NCI-H2081 treated with DMSO at 0.1 percent for 48 hours (cell line): ENCODE results near the gene MYL2.

Source experiments
- DNase-seq: peaks from one replicate; lab custom pipeline; 2025; lab: John Stamatoyannopoulos, UW

Gene MYL2

DNA sequence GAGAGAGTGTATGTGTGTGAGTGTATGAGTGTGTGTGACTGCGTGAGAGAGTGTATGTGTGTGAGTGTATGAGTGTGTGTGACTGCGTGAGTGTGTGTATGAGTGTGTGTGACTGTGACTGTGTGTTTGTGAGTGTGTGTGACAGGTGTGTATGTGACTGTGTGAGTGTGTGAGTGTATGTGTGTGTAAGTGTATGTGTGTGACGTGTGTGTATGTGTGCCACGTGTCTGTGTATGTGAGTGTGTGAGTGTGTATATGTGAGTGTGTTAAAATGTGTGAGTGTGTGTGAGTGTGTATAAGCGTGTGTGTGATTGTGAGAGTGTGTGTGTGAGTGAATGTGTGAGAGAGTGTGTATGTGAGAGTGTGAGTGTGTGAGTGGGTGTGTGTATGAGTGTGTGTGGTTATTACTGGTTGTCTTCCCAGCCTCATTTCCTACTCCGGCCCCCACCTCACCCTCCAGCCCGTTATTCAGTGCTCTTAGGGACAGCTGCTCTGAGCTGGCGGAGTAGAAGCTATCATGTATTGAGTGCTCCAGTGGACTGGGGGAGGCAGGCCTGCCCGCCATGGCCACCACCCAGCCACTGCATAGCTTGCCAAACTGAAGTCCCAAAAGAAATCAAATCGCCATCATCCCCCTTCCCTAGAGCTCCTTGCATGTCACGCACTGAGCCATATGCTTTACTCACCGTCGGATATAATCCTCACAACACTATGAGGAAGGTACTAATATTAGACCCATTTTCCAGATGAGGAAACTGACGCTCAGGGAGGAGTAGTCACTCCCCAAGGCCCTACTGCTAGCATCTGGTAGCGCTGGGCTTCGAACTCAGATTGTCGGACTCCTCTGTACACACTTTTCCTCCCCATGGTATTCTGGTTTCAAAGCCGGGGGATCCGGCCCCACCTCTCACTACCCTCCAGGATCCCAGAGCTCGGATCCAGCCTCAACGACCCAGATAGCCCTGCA is 10.3 kb upstream of the MYL2 start:
- DNase-seq = no peak

DNA sequence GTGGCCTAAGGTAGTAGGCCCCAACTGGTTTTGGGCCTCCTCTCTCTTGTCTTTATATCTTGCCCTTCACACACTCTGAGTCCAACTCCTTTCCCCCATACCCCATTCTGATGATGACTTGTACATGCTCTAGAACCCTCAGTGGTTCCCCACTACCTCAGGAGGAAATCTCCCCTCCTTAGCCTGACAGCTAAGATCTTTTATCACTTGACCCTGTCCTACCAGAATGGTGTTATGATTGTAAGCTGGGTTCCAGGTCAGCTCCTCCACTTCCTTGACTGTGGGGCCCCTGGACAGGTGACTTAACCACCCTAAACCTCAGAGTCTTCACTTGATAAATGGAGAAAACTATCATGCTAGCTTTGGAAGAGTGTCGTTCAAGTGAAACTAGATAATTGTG is 9.4 kb upstream of the MYL2 start:
- no peak for DNase-seq

DNA sequence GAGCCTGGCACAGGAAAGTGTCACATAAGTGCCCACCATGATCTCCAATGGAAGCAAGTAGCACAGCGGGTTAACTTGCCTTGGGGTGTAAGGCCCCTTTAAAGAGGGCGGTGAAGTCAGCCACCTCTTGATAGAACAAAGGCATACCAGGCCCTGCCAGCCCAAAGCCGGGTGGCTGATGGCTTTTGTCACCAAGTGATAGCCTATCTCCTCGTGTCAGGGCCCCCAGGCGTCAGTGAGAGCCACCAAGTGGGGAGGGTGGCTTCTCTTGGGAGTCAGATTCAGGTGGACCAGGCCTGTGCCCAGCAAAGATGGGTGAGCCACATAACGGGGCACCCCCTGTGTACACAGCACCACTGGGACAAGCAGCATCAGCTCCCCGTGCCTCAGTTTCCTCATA is 8.3 kb upstream of the MYL2 start:
- DNase-seq = no peak

DNA sequence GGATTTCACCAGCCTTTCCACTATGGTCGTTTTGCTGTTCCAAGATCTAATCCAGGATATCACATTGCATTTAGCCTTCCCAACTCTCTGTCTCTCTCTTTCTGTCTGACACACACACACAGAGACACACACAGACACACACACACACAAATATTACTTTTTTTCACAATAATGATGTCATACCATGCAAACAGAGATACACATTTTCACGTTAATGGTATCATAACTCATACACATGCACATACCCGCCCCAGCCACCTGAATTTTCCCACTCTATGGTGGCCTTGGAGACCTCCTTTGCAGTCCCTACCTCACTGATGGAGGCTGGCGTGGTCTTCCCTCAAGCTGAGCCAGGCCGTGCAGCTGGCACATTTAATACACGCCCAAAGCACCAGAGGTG is 7.2 kb upstream of the MYL2 start:
- DNase-seq = no peak

DNA sequence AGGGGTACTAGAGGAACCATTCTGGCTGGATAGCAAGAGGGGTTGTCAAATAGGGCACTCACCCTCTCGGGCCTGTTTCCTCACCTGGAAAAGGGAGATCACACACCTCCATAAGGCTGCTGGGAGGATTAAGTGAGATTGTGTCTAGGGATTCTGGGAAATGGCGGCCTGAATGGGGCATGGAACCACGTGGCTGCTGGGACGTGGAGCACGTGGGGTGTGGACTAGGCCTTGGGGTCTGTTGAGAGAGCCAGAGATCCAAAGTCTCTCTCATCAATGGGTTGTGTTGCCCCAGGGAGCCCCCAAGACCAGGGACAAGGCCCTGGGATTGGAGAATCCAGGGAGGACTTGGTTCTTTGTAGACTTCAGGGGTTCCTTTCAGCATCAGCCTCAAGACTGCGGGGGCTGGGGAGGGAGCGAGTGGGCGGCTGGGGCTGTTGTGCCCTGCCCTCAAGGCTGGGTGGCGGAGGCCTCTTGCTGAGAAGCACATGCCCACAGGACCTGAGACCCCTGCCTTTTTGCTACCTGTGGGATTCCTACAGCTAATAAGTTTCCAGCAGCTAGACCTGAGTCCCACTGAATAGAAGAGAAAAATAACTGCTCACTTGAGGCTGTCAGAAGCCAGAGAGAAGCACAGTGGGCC is 3.4 kb upstream of the MYL2 start:
- DNase-seq = no peak

DNA sequence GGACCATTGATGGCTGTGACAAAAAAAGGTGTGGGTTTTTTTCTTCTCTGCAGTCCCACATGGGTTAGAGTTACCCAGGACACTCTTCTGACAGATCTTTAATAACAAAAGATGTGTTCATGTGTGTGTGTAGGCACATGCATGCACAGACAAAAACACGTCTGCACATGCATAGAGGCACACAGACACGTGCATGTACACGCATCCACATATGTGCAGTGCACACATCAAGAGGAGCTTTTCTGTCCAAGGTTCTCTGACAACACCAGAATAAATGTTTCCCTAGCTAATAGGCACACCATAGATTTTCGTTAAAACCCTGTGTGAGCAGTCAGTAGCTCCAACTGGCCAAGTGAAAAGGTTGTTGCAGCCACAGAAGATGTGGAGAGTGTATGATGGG is 2.8 kb upstream of the MYL2 start:
- no peak for DNase-seq

DNA sequence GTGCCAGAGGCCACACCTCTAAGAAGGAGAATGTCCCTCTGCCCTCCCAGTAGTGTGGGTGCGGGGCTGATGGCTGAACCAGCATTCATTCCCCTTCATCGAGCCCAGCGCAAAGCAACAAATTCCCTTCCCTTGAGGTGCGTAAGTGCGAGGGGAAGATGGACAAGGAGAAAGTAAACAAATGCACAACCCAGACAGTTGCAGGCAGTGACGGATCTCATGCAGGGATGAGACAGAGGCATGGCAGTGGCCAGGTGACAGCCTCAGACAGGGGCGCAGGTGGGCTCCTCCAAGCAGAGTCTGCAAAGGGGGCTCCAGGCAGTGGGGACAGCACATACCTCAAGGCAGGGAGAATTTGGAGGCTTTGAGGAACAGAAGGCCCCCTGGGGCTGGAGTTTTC is 2.3 kb upstream of the MYL2 start:
- DNase-seq = no peak

DNA sequence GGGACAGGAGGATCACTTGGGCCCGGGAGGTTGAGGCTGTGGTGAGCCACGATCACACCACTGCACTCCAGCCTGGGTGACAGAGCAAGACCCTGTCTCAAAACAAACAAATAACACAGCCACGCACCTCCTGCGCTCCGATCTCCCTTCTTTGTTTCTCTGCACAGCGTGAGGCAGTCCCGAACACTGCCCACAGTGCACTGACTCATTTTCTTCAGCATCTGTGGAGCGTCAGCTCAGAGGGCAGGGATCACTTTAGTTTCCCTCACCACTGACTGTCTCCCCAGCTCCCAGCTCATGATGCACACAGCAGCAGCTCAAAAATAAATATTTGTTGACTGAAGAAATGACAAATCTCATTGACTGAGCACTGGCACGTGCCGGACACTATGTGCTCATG is 883 bp upstream of the MYL2 start:
- no peak for DNase-seq

DNA sequence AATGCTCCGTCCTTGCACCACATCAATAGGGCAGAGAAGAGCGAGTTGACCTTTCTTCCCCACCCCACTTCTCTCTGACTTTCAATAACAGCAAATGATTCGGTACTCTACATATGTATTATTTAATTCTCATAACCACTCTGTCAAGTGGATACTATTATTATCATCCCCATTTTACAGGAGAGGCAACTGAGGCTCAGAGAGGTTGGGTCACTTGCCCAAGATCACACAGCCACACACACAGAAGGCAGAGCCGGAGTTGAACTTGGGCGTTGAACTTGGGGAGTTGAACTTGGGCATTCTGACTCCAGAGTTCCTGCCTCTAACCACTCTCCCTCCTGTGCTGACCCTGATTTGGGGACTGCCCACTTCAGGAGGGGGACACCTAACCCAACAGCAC is 659 bp downstream of the MYL2 start:
- no peak for DNase-seq

DNA sequence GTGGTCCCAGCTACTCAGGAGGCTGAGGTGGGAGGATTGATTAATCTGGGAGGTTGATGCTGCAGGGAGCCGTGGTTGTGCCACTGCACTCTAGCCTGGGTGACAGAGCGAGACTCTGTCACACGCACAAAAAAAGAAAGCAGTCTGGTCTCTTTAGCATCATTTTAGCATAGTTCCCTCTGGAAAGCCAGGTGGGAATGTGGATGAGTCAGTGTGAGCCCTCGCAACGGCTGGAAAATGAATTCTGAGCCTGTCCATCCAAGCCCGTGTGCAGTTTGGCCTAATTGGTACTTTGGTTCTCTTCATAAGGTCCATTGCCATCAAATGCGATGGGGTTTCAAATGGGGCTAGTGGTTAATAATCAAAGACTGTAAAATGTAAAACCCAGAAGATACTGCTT is 2.4 kb downstream of the MYL2 start:
- no peak for DNase-seq

DNA sequence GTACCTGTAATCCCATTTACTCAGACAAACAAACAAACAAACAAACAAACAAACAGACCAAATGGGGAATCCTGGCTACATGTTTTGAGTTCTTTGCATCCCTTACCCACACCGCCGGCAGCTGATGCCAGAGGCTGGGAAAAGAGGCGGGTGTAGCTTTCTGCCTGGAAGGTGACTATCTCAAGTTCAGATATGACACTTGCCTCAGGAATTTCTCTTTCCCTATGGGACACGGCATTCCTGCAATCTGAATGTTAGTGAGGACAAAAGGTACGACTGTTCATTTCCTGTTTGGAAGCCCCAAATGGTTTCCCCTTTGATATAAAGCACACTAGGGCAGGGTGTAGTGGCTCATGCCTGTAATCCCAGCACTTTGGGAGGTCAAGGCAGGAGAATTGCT is 2.9 kb downstream of the MYL2 start:
- DNase-seq = no peak

DNA sequence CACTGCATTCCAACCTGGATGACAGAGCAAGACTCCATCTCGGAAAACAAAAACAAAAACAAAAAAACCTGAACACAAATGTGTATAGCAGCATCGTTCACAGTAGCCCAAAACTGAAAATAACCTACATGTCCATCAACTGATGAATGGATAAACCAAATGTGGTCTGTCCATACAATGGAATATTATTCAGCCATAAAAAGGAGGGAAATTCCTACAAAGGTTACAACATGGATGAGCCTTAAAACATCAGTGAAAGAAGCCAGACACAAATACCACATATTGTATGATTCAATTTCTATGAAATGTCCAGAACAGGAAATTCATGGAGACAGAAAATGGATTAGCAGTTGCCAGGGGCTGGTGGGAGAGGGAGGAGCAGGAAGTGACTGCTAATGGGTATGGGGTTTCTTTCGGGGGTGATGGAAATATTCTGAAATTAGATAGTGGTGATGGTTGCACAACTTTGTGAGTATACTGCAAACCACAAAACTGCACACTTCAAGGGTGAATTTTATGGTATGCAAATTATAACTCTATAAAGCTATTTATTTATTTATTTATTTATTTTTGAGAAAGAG is 4.0 kb downstream of the MYL2 start:
- DNase-seq = no peak

DNA sequence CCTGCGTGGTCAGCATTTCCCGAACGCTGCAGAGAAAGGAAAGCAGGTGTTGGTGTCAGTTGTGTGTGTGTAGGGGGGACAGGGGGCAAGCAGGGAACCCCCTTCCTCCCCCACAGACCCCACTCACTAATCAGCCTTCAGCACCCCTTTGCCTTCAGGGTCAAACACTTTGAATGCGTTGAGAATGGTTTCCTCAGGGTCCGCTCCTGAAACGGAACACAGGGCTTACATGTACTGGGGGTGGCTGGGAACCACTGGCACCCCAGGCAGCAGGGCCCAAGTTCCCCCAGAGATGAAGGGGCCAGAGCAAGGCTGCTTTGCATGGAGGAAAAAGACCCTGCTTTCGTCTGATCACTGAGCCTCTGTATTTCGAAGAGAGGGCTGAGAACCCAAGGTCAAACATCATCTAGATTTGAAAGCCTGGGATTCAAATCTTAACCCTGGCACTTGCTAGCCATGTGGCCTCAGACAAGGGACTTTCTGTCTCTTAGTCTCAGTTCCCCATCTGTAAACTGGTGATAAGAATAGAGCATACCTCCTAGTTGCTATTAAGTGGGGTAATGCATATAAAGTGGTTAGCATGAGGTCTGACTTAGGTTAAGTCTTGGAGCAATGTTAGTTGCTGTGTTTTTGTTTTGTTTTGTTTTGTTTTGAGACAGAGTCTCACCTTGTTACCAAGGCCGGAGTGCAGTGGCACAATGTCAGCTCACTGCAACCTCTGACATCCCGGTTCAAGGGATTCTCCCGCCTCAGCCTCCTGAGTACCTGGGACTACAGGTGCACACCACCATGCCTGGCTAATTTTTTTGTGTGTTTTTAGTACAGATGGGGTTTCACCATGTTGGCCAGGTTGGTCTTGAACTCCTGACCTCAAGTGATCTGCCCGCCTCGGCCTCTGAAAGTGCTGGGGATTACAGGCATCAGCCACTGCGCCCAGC is 7.0 kb downstream of the MYL2 start:
- DNase-seq = no peak

DNA sequence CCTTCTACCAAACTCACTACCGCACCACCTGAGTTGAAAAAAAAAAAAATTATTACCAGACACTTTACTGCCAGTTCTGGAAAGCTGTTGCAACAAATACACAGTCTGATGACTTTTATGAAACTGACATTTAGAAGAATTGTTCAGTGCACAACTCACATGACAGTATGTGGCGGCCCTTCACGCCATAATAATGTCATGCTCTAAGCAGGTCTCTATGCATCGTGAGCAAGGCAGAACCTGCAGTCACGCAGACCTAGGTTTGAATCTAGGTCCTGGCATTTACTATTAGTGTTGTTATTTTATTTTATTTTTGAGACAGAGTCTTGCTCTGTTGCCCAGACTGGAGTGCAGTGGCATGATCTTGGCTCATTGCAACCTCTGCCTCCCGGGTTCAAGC is 8.1 kb downstream of the MYL2 start:
- no peak for DNase-seq

DNA sequence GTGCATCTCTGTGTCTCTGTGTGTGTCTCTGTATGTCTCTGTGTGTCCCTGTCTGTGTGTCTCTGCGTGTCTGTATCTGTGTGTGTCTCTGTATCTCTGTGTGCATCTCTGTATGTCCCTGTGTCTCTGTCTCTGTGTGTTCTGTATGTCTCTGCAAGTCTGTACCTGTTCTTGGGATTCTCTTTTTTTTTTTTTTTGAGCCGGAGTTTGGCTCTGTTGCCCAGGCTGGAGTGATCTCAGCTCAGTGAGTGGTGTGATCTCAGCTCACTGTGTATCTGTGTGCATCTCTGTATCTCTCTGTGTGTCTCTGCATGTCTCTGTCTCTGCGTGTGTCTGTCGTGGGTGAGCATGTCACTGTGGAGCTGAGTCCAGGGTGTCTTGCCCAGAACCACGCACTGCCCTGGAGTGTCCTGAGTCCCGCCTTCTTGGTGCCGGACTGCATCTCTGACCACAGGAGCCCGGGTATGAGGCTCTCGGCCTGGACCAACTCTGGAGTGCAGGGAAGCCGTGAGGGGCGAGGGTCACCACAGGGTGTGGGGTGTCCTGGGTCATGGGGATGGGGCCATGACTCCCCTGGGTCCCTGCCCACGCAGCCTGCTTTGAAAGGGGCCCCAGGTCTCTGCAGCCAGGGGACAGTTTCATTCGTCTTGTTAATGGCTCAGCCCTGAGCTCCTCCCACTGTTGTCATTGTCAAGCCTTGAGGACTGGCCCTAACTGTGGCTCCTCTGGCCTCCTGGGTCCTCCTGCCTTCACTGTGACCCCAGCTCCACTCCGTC is 11.8 kb downstream of the MYL2 start:
- no peak for DNase-seq

DNA sequence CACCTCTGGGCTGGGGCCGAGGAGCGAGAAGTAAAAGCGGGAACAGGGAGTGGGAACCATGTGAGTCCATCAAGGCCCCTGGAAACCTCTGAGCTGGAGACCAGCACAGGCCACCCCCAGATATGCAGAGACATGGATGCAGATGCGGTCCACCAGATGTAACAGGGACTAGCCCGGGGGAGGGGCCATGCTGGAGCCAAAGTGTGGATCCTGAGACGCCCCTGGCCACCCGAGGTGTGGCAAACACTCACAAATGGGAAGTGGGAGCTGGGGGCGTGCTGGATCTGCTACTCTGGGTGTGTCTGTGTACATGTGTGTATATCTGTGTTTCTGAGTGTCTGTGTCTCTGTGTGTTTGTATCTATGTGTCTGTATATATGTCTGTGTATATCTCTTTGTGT is 12.8 kb downstream of the MYL2 start:
- DNase-seq = no peak

DNA sequence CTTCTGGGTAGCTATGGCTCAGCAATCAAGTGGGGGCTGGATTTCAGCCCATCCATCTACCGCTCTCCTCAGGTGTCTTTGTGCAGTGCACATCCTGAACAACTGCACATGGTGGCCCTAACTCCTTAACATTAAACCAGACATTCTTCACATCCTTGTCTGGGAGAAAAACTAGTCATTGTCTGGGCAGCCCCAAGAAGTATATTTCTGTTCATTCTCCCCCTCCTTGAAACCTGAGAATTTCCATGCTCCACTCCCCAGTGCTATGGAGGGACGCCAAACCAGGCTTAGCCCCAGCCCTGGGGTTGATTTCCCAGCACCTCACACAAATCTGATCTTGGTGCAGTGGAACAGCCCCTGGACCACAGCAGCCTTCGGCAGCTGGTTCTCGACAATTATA is 13.4 kb downstream of the MYL2 start:
- DNase-seq = no peak

DNA sequence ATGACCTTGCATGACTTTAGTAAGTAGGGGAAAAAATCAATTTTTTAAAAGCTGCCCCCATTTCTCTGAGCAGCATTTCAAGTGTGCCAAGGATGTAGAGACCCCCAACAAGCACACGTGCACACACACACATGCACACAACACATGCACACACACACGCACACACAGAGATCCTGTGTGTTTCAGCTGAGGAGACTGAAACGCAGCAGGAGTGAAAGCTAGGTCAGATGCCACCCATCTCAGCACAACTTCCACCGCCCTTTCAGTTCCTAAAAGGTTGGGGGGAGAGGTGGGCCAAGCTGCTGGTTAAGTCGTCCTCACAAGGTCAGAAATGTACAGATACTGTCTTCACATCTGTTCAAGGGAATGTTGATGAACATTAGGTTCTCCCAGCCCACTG is 13.9 kb downstream of the MYL2 start:
- DNase-seq = no peak

DNA sequence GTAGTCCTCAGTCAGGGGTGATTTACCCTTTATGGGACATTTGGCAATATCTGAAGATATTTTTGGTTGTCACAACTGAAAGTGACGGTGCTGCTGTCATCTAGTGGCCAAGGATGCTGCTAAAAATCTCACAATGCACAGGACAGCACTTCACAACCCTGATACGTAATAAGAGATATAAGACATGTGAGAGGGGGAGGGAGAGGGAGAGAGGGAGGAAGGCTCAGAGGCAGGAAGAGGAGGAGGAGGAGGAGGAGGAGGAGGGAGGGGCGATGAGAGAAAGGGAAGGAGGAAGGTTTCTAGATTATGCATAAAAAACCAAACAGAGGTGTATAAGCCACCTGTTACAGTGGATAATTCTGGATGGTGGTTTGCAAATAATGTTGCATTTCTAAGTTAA is 14.3 kb downstream of the MYL2 start:
- DNase-seq = no peak

DNA sequence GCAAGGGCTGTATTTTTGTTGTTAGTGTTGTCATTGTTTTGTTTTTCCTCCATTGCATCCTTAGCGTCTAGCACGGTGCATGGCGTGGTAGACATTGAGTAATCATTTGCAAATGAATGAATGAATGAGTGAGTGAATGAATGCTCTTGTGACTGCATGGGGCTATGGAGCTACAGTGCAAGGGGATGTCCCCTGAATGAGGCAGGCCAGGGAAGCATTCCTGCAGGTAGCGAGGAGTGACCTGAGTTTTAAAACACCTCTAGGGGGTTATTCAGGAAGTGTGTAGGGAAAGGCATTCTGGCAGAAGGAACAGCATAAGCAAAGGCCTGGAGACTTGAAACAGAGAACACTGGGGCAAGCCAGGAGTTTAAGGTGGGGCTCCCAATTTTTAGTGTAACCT is 16.9 kb downstream of the MYL2 start:
- no peak for DNase-seq

DNA sequence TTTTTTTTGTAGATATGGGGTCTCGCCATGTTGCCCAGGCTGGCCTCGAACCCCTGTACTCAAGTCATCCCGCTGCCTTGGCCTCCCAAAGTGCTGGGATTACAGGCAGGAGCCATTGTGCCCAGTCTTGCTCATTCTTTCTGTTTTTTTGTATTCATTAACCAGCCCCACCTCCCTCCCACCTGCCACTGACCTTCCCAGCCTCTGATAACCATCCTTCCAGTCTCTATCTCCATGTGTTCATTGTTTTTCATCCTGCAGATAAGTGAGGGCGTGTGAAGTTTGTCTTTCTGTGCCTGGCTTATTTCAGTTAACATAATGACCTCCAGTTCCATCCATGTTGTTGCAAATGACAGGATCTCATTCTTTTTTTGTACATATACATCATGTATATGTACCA is 19.0 kb downstream of the MYL2 start:
- DNase-seq = no peak
